Medulla oblongata (tissue), 1 donor: ENCODE measurements around the gene GGCX.
"Not testable (repeated sequence)": the region's sequence is repeated elsewhere in the genome, so short reads cannot be mapped to it uniquely, and the experiment has no call there.

Experiments used
- DNase-seq: peaks from one replicate; pipeline ENCODE4 v3.0.0-alpha.2; 2015; ENCODE audit errors: extremely low spot score

Gene GGCX

DNA sequence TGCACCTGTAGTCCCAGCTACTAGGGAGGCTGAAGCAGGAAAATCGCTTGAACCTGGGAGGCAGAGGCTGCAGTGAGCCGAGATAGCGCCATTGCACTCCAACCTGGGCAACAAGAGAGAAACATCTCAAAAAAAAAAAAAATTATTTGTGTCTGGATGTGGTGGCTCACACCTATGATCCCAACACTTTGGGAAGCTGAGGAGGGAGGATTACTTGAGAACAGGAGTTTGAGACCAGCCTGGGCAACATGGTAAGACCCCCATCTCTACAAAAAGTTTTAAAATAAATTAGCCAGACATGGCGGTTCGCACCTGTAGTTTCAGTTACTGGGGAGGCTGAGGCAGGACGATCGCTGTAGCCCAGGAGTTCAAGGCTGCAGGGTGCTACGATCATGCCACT, 14.4 kb upstream of the GGCX start:
- DNase-seq = no peak

DNA sequence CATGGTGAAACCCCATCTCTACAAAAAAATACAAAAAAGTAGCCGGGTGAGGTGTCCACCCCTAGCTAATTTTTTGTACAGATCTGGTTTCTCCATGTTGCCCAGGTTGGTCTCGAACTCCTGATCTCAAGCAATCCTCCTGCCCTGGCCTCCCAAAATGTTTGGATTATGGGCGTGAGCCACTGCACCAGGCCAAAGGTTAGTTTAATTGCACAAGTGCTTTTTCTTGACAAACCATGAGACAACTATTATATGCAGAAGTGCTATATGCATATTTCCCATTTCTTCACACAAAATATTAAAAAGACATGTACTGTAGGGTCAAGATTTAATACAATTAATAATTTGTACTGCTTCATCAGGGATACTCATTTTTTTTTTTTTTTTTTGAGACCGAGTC, 5.0 kb upstream of the GGCX start:
- DNase-seq = no peak

DNA sequence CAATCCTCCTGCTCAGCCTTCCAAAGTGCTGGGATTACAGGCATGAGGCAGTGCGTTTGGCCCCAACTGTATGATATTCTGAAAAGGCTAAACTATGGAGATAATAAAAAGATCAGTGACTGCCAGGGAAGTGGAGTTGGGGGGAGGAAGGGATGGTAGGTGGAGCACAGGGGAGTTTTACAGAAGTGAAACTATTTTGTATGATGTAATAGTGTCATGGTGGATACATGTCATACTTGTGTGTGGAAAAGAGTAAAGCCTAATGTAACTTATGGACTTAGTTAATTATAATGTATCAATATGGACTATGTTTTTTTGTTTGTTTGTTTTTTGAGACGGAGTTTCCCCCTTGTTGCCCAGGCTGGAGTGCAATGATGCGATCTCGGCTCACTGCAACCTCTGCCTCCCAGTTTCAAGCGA, 2.9 kb upstream of the GGCX start:
- DNase-seq = peak; percentile 37

DNA sequence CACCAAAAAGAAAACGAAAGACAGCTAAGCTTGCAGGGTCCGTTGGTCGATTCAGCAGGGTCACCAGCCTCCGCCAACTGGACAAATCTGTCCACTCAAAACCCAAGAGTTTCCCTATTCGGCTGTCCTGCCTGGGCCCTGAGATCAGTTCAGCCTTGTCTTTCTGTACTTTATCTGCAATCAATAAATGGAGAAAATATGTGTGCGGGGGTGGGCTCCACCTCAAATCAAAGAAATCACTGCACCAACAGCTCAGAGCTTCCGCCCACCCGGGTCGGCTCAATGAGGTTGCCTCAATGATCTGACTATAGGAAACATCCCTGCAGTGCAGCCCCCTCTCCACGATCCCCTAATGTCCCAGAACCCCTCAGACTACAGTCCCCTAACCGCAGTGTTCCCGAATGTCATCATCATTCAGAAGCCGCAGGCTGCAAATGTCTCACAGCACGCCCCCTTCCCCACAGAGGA, 447 bp downstream of the GGCX start:
- DNase-seq = no peak

DNA sequence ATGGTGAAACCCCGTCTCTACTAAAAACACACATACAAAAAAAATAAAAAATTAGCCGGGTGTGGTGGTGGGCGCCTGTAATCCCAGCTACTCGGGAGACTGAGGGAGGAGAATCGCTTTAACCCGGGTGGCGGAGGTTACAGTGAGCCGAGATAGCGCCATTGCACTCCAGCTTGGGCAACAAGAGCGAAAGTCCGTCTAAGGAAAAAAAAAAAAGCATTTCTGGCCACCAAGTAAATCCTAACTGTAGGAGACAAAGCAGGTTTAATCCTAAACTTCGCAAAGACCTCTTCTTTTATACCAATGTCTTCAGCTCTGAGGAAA, 928 bp downstream of the GGCX start:
- not testable (repeated sequence) for DNase-seq

DNA sequence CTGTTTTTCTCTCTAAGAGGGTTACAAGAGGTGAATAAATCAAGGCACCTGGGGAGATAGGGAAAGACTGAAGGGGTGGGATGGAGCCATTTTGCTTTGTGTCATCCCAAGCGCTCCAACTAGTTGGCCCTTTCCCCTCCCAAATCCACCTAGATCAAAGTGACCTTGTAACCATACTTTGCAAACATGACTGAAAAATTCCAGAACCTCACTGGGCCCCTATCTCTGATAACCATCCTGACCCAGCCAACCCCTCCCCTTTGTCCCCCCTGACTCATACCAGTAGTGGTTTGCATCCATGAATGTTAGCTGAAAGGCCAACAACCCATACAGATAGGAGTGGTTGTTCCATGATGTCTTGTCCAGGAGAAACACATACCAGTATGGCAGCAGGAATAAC, 3.1 kb downstream of the GGCX start:
- DNase-seq = no peak

DNA sequence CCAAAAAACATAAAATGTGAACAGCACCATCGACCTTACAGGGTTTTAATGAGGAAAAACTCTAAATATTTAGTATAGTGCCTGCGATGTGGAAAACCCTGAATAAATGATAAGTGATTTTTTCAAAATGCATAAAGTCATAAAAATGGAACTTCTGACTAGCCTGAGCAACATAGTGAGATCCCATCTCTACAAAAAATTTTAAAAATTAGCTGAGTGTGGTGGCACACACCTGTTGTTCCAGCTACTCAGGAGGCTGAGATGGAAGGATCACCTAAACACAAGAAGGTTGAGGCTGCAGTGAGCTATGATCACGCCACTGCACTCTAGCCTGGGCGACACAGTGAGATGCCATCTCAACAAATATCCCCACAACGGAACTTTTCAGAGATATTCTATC, 4.2 kb downstream of the GGCX start:
- DNase-seq = no peak

DNA sequence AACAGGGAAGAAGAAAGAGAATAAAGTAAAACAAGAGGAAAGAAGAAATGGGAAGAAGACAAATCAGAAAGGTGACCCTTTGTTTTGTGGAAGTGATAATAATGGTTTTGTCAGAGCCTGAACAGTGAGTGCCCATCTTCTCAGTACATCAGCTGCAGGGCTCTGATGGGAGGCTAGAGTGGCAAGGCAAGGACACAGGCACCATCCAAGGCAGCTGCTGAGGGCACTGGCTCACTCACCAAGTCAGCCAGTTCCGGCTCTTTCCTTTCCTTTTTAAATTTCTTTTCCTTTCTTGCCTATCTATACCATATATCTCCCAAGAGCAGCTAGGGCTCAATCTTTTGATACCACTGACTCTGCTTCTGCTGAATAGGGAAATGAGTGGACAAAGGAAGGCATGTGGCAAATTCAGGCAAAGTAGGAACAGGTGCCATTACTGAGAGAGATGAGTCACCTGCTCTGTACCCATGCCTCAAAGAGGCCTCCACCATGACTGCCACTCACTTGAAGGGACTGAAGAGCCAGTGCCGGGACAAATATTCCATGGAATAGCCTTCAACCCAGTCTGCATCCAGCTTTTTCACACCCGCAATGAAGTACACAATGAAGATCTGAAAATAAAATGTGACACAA, 6.2 kb downstream of the GGCX start:
- no peak for DNase-seq

DNA sequence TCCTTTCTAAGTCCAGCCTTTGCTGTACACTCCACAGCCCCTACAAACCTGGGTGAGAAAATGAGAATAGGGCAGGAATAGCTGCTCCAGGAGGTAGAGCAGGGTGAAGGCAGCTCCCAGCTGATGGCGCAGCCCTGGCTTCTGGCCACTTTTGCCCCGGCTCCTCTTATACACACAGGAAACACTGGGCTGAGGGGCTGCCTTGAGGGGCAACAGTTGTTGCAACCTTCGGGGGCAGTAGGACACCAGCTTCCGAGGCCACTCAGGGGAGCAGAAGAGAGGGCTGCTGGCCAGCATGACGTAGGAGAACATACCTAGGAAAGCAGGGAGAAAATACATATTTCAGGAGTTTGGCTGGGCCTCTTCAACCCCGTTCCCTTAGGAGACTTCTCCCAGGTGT, 8.1 kb downstream of the GGCX start:
- DNase-seq = no peak

DNA sequence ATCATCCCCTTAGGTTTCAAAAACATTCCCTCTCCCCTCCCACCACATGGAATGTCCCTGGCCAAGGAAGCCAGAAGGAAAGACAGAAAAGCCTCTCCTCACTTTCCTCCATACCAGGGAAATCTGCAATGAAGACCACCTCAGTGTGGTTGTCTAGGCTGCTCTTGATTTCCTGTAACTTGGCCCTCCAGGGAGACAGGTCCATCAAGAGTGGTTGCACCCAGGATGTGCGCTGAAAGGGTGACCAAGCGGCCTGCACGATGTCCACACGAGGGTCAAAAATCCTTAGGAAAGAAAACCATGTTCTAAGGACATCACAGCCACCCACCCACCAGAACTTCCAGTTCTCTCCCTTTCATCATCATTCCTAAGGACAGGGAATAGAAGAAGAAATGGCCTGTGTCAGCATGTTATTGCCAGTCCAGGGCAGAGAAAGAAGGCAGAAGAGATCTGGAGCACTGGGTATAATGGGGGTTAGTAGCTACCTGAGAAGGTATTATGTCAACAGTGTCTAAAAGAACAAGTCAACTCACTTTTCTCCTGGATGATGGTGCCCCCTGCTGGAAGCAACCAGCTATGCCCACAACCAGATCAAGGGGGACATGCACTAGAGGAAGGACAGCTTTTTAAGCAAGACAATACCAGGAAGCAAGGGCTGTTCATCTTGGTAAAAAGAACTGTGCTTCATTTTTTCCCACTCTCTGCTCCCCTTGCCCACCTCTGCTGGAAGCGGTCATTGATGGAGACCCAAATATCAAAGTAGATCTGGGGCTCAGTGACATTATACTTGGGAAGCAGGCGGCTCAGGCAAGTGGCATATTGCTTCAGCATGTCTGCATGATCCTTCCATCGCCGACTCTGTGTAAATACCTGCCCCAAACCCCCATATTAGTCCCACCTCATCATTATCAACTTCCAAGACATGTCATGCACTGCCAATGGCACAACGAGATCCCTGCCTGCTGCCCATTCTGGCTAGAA, 9.3 kb downstream of the GGCX start:
- DNase-seq = peak; percentile 94

DNA sequence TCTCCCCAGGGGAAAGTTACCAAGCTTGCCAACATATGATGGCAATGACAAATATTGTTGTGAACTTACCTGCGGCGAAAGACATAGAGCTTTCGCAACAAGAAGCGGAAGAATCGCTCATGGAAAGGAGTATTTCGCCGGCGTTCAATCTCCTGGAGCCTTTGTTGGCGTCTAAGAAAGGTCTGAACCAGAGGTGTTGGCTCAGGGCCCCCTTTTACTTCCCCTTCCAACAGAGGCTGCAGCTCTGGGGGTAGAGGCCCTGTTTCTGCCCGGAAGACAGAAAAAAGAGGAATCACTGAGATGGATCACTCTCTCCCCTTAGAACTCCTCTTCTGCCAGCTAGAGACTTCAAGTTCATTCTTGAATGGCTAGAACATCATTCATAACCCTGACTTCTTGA, 10.8 kb downstream of the GGCX start:
- peak; percentile 74 for DNase-seq

DNA sequence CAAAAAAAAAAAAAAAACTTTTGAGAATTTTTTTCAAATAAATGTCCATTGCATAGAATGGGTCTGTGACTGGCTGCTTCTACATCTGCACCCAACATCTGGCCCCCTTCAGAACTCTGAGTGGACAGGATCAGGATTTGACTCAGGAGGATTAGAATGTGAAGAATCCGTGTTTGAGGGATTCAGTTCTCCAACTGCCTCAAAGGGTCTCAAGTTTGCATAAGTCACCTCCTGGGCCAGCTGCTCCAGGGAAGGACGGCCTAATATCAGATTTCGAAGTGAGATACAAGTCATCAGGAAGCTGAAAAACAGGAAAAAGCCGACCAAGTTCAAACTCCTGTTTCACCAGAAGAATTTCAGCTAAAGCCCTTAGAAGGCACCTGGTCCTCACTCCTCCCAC, 11.5 kb downstream of the GGCX start:
- no peak for DNase-seq

DNA sequence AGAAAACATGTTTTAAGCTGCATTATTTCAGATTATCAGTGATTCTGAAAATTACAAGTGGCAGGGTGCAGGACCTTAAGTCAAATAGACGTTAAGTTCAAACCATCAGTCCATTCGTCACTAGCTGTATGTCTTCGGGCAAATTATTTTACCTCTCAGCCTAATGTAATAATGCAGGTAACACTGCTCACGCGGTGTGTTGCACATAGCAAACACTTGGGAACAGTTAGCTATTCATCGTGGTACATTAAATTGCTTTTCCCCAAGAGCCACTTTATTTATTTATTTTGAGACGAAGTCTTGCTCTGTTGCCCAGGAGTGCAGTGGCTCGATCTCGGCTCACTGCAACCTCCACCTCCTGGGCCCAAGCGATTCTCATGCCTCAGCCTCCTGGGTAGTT, 12.2 kb downstream of the GGCX start:
- DNase-seq = no peak

DNA sequence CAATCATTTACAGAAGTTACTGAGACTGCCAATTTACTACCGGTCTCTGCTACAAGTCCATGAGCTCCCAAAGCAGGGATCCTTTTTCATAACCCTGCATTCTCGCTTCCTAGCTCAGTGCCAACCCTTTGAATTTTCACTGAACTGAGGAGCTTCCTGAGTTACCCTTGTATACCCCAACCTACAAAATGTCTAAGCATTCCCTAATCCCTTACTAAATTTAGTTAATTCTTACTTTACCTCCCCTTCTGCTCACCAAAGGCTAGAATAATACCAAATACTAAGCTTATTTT, 12.7 kb downstream of the GGCX start:
- DNase-seq = no peak

DNA sequence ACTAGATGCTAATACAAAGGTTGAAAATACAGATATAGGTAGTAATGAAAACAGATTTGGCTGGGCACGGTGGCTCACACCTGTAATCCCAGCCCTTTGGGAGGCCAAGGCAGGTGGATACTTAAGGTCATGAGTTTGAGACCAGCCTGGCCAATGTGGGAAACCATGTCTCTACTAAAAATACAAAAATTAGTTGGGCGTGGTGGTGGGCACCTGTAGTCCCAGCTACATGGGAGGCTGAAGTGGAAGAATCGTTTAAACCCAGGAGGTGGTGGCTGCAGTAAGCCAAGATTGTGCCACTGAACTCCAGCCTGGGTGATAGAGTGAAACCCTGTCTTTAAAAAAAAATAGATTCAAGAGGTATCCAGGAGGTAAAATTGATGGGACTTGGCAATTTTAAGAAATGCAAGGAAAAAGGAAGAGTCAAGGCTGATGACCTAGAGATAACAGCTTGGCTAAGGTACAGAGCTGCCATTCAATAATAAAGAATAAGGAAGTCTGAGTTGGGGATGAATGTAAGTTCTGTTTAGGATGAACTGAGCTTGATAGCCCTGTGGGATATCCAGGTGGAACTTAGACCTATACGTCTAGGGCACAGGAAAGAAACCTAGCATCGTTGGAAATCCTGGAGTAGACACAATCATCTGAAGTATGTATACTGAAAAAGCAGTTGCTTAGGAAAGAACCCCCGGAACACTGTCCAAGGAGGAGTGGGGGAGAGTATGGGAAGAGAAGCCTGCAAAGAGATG, 13.3 kb downstream of the GGCX start:
- no peak for DNase-seq

DNA sequence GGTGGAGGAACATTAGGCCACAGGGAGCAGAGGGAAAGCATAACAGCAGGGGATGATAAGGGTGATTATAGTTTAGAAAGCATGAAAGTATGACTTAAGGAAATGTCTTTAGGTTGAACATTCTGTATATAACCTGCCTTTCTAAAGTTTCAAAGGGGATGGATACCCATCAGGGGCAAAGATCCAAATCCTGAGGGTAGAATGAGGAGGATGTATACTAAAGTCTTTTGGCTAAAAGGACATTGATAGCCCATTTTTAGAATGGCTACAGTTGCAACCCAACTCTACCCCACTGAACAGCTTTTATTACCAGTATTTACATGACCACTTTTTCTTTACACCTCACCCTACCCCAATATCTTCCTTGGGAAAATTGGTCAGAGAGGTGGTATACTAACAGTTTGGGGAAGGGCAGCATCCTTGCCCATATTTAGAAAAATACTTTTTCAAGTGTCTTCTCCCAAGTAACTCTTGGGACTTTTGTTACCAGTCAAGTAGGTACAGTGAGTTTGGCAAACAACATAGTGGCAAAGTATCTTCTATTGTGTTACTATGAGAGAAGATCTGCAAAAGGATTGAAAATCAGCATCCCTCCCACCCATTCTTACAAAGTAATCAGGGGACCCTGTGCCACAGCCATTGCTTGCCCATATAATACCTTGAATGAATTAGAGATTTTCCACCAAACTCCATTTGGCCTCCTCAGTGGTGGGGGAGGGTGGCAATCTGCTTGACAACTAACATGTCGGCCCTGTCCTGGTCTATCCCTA, 14.0 kb downstream of the GGCX start:
- no peak for DNase-seq

DNA sequence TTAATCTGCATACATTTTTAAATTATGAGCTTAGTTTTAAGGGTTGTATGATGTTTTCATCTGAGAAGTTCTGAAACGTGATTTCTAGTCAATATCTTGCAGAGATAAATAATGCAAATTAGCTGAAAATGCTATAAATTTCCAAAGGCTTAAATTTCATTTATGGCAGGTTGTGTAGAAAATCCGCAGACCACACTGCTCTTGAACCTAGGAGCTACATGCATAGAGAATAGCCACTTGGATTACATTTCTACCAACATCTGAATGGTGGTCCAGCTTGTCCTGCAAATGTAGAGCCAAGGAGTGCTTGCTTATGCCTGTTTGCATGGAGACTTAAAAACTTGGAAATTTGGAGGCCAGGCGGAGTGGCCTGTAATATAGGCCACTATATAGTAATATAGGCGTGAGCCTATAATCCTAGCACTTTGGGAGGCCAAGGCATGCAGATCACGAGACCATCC, 15.5 kb downstream of the GGCX start:
- DNase-seq = no peak

DNA sequence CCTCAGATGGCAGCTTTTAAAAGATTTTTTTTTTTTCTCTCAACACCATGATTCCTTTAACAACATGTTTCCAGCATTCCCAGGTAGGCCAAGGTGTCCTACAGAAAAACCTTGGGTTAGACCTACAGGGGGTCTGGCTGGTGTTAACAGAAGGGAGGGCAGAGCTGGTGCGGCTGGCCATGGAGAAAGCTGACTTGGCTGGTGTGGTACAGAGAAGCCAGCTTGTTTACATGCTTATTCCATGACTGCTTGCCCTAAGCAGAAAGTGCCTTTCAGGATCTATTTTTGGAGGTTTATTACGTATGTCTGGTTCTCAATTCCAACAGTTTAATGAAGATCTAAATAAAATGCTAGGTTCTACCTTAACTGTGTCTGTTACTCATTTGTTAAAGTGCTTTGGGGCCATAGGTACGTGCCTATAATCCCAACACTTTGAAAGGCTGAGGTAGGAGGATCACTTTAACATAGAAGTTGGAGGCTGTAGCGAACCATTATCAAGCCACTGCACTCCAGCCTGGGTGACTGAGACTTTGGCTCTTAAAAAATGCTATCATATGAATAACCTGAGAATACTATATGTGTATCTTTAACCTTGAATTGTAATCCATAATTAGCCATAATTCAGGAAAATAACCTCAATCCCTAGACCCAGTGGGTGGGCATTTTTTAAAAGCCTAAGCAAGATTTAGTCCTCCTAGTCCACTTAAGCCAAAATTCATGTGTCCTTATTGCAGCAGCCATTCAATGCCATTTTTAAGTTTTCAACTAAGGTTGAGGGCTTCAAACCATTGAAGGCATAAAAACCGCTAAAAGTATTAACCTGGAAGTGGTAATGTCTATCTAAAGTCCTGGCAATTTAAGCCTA, 16.1 kb downstream of the GGCX start:
- not testable (repeated sequence) for DNase-seq

DNA sequence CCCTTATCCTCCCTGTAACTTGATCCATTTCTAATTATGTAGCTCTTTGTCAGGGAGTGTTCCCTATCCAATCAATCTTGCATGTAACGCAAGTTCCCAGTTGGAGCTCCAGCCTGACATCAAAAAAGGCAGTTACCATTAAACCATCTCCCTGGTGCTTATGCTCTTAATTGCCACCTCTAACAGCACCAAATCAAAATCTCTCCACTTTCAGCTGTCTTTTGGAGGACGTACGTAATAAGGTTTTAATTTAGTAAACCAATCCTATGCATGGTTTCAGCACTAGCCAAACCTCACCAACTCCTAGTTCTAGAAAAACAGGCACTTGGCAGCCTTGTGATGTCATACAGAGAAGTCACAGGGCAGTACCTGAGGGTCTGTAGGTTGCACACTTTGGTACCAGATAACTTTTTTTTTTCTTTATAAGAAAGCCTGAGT, 17.0 kb downstream of the GGCX start:
- DNase-seq = not testable (repeated sequence)

DNA sequence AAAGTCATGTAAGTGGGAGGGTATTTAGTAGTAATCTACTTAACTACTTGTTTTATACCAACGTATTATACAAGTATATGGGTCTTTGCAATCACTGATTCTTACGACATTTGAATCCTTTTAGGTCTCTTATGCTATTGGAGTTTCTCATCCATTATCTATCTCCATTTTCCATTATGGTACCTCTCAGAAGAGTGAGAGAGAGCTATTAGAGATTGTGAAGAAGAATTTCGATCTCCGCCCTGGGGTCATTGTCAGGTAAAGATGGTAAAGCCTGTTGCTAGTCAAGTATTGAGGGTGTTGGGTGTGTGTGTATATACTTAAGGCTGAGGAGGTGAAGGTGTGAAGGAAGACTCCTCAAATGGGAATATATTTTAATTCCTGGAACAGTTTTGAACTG, 18.5 kb downstream of the GGCX start:
- DNase-seq = no peak
